ENCODE results near the gene DLEC1. TPM values are rescaled to one million over a fixed set of nuclear protein-coding genes. Genes with fewer than 3 reads are reported as not detected.

Gene DLEC1
- total RNA-seq, 4 donors from 2014 or later: 0.44 to 1.7 (median 1.5) TPM

- peak; percentile 40 to 45 for DNase-seq
- Histone ChIP-seq H3K36me3 (peaks cover 0 to 12% of the 10 kb centered on the region in 2 donors), H3K27me3 (no peaks in the 10 kb centered on the region), H3K9me3 (no peaks in the 10 kb centered on the region), H3K27ac (peak overlapping the region; percentile 43 to 80 (median 56)), H3K4me1 (peaks cover 43 to 51% of the 10 kb centered on the region in 2 donors), H3K4me3 (replicated peaks in 1 of 3) (peak overlapping the region; percentile 87 to 93 (median 92))
- no peak for TF ChIP-seq POLR2A (IDR thresholded peaks at IDR 0.05)
- TF ChIP-seq CTCF (IDR thresholded peaks at IDR 0.05): no peak
- intact Hi-C loops (cut with DNase I): loop anchor here (10.0 kb wide), 1 partner anchor 208 kb away; the partner anchor contains the start of gene XYLB
- WGBS, 2 donors: 1 to 4% methylated on average over 10 to 20 of the region's 20 CpGs
Observed at GRCh38 chr3:38136393-38136776, 97.4 kb downstream of the DLEC1 start.

GRCh38 chr3:38136777-38137614 is 98.0 kb downstream of the DLEC1 start, which contains the start of gene ACAA1:
Gene ACAA1, minus strand, starts transcription at chr3:38137127. Its CDS starts 92 bp downstream, at chr3:38137035.
- Histone ChIP-seq H3K27ac (peak within 1 kb of the TSS; percentile 49 to 94 (median 89)), H3K4me3 (replicated peaks in 1 of 3) (peak within 1 kb of the TSS; percentile 87 to 93 (median 92)), H3K27me3 (no peaks in the 10 kb centered on the region), H3K9me3 (no peaks in the 10 kb centered on the region), H3K4me1 (peaks cover 43 to 51% of the 10 kb centered on the region in 2 donors), H3K36me3 (peaks cover 0 to 10% of the 10 kb centered on the region in 2 donors)
- TF ChIP-seq POLR2A (IDR thresholded peaks at IDR 0.05) (peak; percentile 50 to 95), CTCF (IDR thresholded peaks at IDR 0.05) (peak in 1 of 6 experiments; percentile 13)
- intact Hi-C loops (cut with DNase I): loop anchor here (10.0 kb wide), 1 partner anchor 208 kb away; the partner anchor contains the start of gene XYLB
- WGBS, 2 donors: 0 to 1% methylated on average over 17 to 18 of the region's 66 CpGs
- DNase-seq: peak; percentile 100

- DNase-seq: no peak
- Histone ChIP-seq H3K4me1 (peaks cover 43 to 48% of the 10 kb centered on the region in 2 donors), H3K9me3 (no peaks in the 10 kb centered on the region), H3K27ac (peak overlapping the region; percentile 49 to 94 (median 89)), H3K4me3 (replicated peaks in 1 of 3) (peak overlapping the region; percentile 46 to 92 (median 73)), H3K27me3 (no peaks in the 10 kb centered on the region), H3K36me3 (peaks cover 0 to 10% of the 10 kb centered on the region in 2 donors)
- no peak for TF ChIP-seq POLR2A (IDR thresholded peaks at IDR 0.05)
- no peak for TF ChIP-seq CTCF (IDR thresholded peaks at IDR 0.05)
- 22 to 28% methylated on average over 16 to 22 of the region's 22 CpGs for WGBS, 2 donors
- intact Hi-C loops (cut with DNase I): loop anchor here (10.0 kb wide), 1 partner anchor 207 kb away; the partner anchor contains the start of gene XYLB
Observed at GRCh38 chr3:38137615-38138348, 98.8 kb downstream of the DLEC1 start.

- Histone ChIP-seq H3K4me1 (peaks cover 35 to 42% of the 10 kb centered on the region in 2 donors), H3K4me3 (replicated peaks in 1 of 3) (peak within 1 kb of the TSS; percentile 46 to 92 (median 73)), H3K9me3 (no peaks in the 10 kb centered on the region), H3K27ac (peak within 1 kb of the TSS; percentile 49 to 94 (median 89)), H3K36me3 (peaks cover 0 to 9% of the 10 kb centered on the region in 2 donors), H3K27me3 (no peaks in the 10 kb centered on the region)
- 3 to 8% methylated on average over 17 to 31 of the region's 65 CpGs for WGBS, 2 donors
- DNase-seq: peak; percentile 71 to 75
- intact Hi-C loops (cut with DNase I): loop anchor here (10.0 kb wide), 1 partner anchor 206 kb away; the partner anchor contains the start of gene XYLB
- peak in 1 of 2 donors; percentile 67 for TF ChIP-seq POLR2A (IDR thresholded peaks at IDR 0.05)
- peak in 1 of 6 experiments; percentile 12 for TF ChIP-seq CTCF (IDR thresholded peaks at IDR 0.05)
Observed at GRCh38 chr3:38138349-38139190, 99.6 kb downstream of the DLEC1 start, which contains the start of gene MYD88. Gene MYD88, plus strand, starts transcription at chr3:38138661. Its CDS starts 40 bp downstream, at chr3:38138701.
